Measurements from ENCODE around the gene GBX1. TPM values are rescaled to one million over a fixed set of nuclear protein-coding genes. Genes with fewer than 3 reads are reported as not detected.

GBX1 gene
- total RNA-seq, 2 experiments from 2014 or later = not detected

- Mint-ChIP-seq H3K27me3 (peaks cover 17% of the 10 kb centered on the region), H3K9me3 (no peaks in the 10 kb centered on the region), H3K36me3 (ENCODE audit: low read depth) (no peaks in the 10 kb centered on the region), H3K4me1 (ENCODE audit: low read depth) (peaks cover 11% of the 10 kb centered on the region), H3K4me3 (peak overlapping the region; percentile 58), H3K27ac (no peak overlapping the region)
- peak; percentile 48 for DNase-seq
- intact Hi-C loops (cut with micrococcal nuclease) = loop anchor here (10.0 kb wide), 1 partner anchor 190 kb away; no protein-coding TSS in a partner anchor
- ChIA-PET CTCF (interaction anchor here (0.6 to 4.9 kb wide), 10 partner anchors 9 to 345 kb away, joined by 3 to 38 read pairs (median 4); partner anchors contain the start of genes ABCB8 and TMUB1), POLR2A (no interaction called here)
- ATAC-seq = peak; percentile 69
- no peak for TF ChIP-seq CTCF (IDR thresholded peaks at IDR 0.05)
Observed at GRCh38 chr7:151115121-151115835, 52.2 kb downstream of the GBX1 start.

GRCh38 chr7:151114151-151115090, 53.1 kb downstream of the GBX1 start:
- Mint-ChIP-seq H3K9me3 (no peaks in the 10 kb centered on the region), H3K27me3 (peaks cover 17% of the 10 kb centered on the region), H3K27ac (no peak overlapping the region), H3K4me3 (peak overlapping the region; percentile 42), H3K36me3 (ENCODE audit: low read depth) (no peaks in the 10 kb centered on the region), H3K4me1 (ENCODE audit: low read depth) (peaks cover 11% of the 10 kb centered on the region)
- POLR2A ChIA-PET = interaction anchor here (0.8 to 1.0 kb wide), 3 partner anchors 12 to 56 kb away, joined by 3 read pairs; partner anchors contain the start of gene AGAP3
- DNase-seq = no peak
- no peak for ATAC-seq
- CTCF ChIA-PET = interaction anchor here (1.3 to 4.9 kb wide), 6 partner anchors 11 to 151 kb away, joined by 4 to 38 read pairs (median 9); partner anchors contain the start of genes ABCB8, GBX1 and TMUB1
- intact Hi-C loops (cut with micrococcal nuclease) = loop anchor here (10.0 kb wide), 1 partner anchor 190 kb away; no protein-coding TSS in a partner anchor
- no peak for TF ChIP-seq CTCF (IDR thresholded peaks at IDR 0.05)

GRCh38 chr7:151113344-151114150, 53.9 kb downstream of the GBX1 start:
- TF ChIP-seq CTCF (IDR thresholded peaks at IDR 0.05) = no peak
- H3K27ac Mint-ChIP-seq = no peak overlapping the region
- CTCF ChIA-PET = interaction anchor here (1.5 to 4.9 kb wide), 6 partner anchors 10 to 150 kb away, joined by 4 to 38 read pairs (median 10); partner anchors contain the start of genes ABCB8, GBX1 and TMUB1

GRCh38 chr7:151110941-151111645, 56.4 kb downstream of the GBX1 start:
- ATAC-seq (peak; percentile 74), DNase-seq (peak; percentile 83)
- CTCF ChIA-PET = interaction anchor here (0.7 to 4.9 kb wide), 43 partner anchors 9 to 233 kb away, joined by 3 to 38 read pairs (median 5); partner anchors contain the start of genes ABCB8, ABCF2, ATG9B and SLC4A2
- no peaks in the 10 kb centered on the region for H3K9me3 Mint-ChIP-seq
- H3K27ac Mint-ChIP-seq = no peak overlapping the region
- no peak overlapping the region for H3K4me3 Mint-ChIP-seq
- POLR2A ChIA-PET = no interaction called here
- H3K4me1 Mint-ChIP-seq (ENCODE audit: low read depth) = peaks cover 4% of the 10 kb centered on the region
- intact Hi-C loops (cut with micrococcal nuclease) = loop anchor here (10.0 kb wide), 1 partner anchor 194 kb away; no protein-coding TSS in a partner anchor
- H3K27me3 Mint-ChIP-seq = peaks cover 17% of the 10 kb centered on the region
- no peaks in the 10 kb centered on the region for H3K36me3 Mint-ChIP-seq (ENCODE audit: low read depth)
- TF ChIP-seq CTCF (IDR thresholded peaks at IDR 0.05) = peak; percentile 91

More at GRCh38 chr7:151113344-151114150, 53.9 kb downstream of the GBX1 start:
- DNase-seq (no peak), ATAC-seq (no peak)
- H3K4me3 Mint-ChIP-seq = peak overlapping the region; percentile 42
- POLR2A ChIA-PET = interaction anchor here (0.8 to 1.0 kb wide), 3 partner anchors 11 to 57 kb away, joined by 3 read pairs; partner anchors contain the start of gene AGAP3
- H3K9me3 Mint-ChIP-seq = no peaks in the 10 kb centered on the region
- H3K27me3 Mint-ChIP-seq = peaks cover 17% of the 10 kb centered on the region
- peaks cover 11% of the 10 kb centered on the region for H3K4me1 Mint-ChIP-seq (ENCODE audit: low read depth)
- intact Hi-C loops (cut with micrococcal nuclease) = loop anchor here (10.0 kb wide), 1 partner anchor 191 kb away; no protein-coding TSS in a partner anchor
- no peaks in the 10 kb centered on the region for H3K36me3 Mint-ChIP-seq (ENCODE audit: low read depth)
